ENCODE data around the gene NFU1.
"Not testable (repeated sequence)": the region's sequence is repeated elsewhere in the genome, so short reads cannot be mapped to it uniquely, and the experiment has no call there.

The NFU1 gene

DNA sequence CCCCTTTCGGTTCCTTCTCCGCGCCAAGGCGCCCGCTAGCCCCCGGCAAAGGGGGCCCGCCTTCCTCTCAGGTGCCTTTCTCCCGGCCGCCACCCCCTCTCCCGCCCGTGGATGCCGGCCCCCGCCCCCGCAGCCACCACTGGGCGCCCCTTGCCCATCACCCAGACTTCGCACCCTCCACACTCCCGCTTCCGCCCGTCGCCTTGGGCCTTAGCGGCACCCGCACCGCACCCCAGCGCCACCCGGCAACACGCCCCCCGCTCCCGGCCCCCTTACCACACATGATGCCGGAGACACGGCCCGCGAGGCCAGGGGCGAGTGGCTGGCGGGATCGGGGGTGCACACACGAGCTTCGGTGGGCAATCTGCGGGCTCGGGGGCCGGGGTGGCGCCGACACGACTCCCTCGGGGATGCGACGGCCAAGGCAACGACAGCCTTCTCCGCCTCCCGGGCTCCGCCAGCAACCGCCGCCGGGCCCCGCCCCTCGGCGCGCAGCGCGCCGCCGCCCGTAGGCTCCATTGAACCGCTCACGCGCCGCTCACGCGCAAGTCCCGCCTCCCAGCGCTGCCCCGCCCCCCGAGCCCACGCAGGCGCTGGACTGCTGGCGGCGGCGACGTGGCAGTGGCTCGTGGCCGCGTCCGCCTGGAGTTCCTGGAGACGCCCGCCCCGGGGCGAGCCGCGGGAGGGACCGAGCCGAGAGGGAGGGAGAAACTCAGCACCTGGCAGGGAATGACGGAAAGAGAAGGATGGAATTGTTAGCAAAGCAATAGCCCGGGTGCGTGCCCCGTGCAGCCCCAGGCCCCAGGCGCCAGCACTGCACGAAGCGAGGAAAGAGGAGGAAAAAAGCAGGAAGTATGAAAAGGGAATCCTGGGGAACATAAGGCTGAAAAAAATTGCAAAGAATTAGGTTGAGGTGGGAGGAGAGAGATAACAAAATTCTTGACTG, 50.2 kb downstream of the NFU1 start, which contains the start of gene GFPT1:
Gene GFPT1, minus strand, starts transcription at position 439 of the 946 bp plus-strand sequence. Its CDS starts 156 bp downstream, at position 283.
- DNase-seq (ENCODE audit: low spot score) = peak; percentile 93

DNA sequence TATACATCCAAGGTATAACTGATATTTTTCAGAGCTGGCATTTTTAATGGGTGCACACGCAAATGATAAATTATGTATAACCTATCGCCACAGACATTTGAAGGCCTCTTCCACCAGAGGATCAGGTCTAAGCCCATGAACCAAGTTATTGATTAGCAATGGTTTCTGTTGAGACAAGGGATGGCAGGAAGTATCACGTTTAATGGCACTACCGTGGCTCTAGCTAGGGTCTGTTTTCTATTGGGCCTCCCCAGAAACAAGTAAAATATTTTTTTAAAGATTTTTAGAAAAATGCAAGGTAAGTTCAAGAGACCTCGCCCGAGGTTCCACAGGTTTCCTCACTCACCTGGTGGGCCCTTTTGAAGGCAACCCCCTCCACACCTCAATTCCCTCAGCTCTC, 50.9 kb downstream of the NFU1 start:
- no peak for DNase-seq (ENCODE audit: low spot score)

- DNase-seq (ENCODE audit: low spot score) = no peak
Observed at GRCh38 chr2:69385443-69386151, 51.6 kb downstream of the NFU1 start.

- no peak for DNase-seq (ENCODE audit: low spot score)
Observed at GRCh38 chr2:69384618-69385081, 52.6 kb downstream of the NFU1 start.

DNA sequence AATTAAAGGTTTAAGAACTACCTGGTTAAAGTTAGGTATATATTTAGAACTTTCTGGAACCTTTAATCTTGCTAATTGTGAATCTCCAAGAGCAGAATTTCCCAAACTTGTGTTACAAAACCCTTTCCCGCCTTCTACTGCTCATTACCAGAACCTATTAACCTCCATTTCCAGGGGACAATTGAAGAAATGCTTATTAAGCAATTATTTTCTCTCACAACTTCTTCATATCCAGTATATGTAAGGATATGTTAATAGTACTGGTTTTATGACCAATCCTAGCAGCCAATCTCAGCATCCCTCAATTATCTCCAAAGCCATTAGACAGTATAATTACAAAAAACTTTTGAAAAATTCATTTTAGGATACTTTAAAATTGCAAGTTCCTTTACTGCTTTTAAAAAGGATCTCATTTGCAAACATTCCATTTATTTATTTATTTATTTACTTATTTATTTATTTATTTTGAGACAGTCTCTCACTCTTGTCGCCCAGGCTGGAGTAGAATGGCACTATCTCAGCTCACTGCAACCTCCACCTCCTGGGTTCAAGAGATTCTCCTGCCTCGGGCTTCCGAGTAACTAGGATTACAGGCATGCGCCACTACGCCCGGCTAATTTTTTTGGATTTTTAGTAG, 53.9 kb downstream of the NFU1 start:
- no peak for DNase-seq (ENCODE audit: low spot score)

DNA sequence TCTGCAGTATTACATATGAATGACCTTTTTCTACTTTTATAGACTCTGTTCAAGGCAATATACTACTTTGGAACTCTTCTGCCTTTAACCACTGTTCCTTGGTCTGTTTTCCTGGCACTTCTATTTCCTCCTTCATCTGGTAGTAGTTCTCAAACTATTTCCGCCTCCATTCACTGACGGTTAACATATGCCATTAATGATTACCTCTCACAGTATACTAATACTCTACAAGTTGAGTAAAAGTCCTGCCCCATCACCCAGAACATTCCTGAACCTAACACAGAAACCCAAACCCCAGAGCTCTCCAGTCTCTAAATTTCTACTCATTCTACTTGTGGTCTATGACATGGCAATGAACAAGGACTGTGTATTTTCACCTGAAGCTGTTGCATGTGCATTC, 54.7 kb downstream of the NFU1 start:
- DNase-seq (ENCODE audit: low spot score) = no peak

DNA sequence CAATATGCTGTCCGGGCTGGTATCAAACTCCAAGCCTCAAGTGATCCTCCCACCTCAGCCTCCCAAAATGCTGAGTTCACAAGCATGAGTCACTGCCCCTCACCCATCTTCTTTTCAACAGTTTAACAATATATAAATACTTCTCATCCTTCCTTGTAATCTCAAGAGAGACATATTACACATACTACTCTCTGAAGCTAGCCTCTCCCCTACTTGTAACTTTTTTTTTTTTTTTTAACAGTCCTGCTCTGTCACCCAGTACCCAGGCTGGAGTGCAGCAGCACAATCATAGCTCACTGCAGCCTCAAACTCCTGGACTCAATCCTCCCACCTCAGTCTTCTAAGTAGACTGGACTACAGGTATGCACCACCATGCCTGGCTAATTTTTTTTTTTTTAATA, 55.9 kb downstream of the NFU1 start:
- no peak for DNase-seq (ENCODE audit: low spot score)

- DNase-seq (ENCODE audit: low spot score) = no peak
Observed at GRCh38 chr2:69380072-69380917, 56.9 kb downstream of the NFU1 start.

DNA sequence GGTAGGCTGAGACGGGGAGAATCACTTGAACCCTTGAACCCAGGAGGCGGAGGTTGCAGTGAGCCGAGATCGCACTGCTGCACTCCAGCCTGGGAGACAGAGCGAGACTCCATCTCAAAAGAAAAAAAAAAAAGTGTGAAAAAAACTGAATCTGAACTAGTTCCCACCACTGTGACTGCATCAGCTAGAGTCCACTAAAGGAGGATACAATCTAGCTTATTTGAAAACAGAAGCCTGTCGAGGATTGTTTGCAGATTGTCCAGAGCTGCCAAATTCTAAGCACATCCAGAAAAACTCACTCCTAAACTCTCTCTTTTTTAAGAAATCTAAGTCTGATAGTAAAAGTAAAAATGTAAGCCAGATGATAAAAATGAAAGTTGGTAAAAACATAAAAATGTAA, 60.8 kb downstream of the NFU1 start:
- no peak for DNase-seq (ENCODE audit: low spot score)

DNA sequence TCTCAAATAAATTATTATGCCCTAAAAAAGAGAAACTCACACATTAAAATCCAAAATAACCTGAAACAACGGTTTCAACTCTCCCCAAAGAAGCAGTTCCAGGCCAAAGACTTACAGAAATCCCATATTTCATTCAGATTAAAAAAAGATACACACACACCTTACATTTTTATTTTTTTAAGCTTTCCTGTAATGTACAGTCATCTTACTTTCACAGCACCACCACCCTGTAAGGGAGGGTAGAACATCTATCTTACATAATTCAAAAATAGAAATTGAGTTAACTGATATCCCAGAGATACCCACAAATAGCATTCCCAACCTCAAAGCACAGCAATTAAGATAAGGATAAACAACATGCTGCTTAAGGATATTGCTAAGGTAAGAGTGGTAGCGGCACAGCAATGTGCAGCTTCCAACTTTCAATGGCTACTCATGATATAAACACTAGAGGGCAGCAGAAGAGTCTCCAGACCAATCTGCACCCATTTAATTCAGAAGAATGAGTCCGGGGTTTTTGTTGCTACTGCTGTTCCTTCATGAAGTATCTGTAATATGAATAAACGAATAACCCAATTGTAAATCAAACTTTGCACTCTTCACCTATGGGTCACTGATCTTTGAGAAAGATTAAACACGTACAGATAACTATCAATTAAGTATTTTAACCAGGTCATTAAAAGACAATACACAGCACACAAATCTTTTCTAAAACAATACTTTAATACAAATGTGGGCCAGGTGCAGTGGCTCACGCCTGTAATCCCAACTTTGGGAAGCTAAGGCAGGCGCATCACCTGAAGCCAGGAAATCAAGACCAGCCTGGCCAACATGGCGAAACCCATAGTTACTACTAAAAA, 61.5 kb downstream of the NFU1 start:
- DNase-seq (ENCODE audit: low spot score) = no peak

DNA sequence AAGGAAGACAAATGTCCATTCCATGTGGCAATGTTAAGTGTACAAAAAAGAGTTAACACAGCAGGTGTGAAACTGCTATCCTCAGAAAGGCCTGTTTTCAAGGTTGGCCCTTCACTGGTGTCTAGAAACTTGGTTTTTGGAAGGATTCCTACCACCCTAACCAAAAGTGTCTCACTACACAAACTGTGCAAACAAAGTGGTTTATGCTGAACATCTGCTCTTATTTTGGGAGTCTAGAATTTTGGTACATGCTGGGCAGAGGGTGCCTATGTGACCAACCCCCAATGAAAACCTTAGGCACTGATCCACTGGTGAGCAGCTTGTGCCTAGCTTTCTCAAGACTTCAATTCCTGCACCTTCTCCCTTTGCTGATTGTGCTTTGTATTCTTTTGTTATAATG, 64.5 kb downstream of the NFU1 start:
- DNase-seq (ENCODE audit: low spot score) = no peak

DNA sequence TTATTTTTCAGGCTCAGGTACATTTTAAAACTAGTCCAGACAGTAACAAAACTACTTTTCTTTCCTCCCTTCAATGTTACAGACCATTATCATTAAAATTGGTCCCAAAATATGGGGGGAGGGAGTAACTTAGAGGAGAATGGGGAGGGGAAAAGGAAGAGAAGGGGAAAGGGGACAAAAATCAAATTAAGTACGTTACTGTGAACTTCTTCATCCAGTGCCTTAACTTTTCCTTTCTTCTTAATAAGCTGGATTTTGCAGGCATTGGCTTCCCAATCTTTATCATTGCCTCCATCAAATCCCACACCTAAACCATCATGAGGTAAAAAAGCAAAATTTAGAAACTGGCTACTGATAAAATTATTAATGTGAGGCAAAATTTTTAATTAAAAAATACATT, 67.4 kb downstream of the NFU1 start:
- DNase-seq (ENCODE audit: low spot score) = no peak

DNA sequence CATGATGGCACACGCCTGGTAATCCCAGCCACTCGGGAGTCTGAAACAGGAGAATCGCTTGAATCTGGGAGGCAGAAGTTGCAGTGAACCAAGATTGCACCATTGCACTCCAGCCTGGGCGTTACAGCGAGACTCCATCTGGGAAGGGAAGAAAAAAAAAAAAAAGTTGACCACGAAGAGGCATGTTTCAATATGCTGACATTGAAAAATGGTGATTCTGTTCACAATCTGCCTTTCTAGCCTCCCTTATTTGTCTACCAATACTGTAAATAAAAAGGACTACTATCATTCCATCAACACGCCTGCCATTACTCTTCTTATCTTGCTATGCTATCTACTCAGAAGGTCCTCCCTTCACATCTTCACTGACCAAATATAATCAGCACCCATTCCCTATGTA, 68.6 kb downstream of the NFU1 start:
- DNase-seq (ENCODE audit: low spot score) = no peak

- no peak for DNase-seq (ENCODE audit: low spot score)
Observed at GRCh38 chr2:69359371-69359770, 77.9 kb downstream of the NFU1 start.

- DNase-seq (ENCODE audit: low spot score) = no peak
Observed at GRCh38 chr2:69358914-69359313, 78.3 kb downstream of the NFU1 start.

DNA sequence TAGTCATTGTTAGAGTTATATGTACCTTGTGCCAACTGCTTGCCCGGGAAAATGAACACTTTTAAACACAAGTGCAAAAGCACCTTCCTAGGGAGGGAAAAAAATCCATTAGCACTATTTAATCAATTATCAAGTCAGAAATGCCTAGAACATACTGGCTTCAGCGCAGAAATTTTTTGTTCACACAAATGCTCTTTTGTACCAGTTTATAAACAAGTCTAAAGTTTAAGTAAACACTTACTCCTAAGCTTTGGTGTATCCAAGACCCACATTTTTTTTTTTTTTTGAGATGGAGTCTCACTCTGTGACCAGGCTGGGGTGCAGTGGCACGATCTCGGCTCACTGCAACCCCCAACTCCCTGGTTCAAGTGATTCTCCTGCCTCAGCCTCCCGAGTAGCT, 80.8 kb downstream of the NFU1 start:
- DNase-seq (ENCODE audit: low spot score) = no peak

GRCh38 chr2:69354976-69355375, 82.3 kb downstream of the NFU1 start:
- not testable (repeated sequence) for DNase-seq (ENCODE audit: low spot score)

GRCh38 chr2:69353360-69353759, 83.9 kb downstream of the NFU1 start:
- no peak for DNase-seq (ENCODE audit: low spot score)

DNA sequence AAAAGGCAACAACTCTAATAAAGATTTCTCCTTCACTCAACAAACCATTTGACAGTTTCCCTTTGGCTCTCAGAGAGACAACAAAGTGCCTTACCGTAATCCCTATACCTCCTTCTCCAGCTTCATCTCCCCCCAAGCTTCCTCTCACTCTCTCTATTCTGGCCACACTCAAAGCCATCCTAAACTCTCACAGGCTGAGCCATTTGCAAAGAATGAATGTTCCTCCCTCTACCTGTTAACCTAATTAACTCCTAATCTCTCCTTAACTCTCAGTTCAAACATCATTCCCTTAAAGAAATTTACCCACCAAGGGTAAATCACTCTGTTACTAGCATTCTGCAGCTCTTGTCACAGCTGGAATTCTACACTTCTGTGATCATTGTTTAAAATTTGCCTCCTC, 88.5 kb downstream of the NFU1 start:
- no peak for DNase-seq (ENCODE audit: low spot score)

All from ecto neural progenitor cell (in vitro differentiated cells).